Hematopoietic multipotent progenitor cell treated with erythropoietin and hydrocortisone succinate and interleukin-3 and kit ligand, for 8 days (in vitro differentiated cells): ENCODE measurements around the gene MYH14.
"Not testable (repeated sequence)": the region's sequence is repeated elsewhere in the genome, so short reads cannot be mapped to it uniquely, and the experiment has no call there.

Source experiments
- DNase-seq: peaks from one replicate; pipeline ENCODE4 v3.0.0-alpha.2; 2015

MYH14 gene

GRCh38 chr19:50337031-50337430, 133.6 kb downstream of the MYH14 start:
- DNase-seq = not testable (repeated sequence)

DNA sequence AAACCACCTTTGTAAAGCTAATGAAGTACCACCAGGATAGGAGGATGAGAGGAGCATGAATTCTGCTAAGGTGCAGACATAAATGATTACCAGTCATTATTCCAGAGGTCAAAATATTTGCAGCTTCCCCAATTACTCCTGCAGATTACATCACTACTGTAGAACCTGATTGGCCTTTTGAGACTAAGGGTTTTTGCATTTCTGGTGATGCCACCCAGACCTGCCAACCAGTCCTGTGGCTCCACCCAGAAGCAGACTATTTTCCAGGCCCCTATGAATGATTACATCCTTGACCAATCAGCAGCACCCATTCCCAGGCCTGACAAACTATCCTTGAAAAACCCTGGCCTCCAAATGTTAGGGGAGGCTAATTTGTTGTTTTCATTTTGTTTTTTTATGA, 136.9 kb downstream of the MYH14 start:
- no peak for DNase-seq

DNA sequence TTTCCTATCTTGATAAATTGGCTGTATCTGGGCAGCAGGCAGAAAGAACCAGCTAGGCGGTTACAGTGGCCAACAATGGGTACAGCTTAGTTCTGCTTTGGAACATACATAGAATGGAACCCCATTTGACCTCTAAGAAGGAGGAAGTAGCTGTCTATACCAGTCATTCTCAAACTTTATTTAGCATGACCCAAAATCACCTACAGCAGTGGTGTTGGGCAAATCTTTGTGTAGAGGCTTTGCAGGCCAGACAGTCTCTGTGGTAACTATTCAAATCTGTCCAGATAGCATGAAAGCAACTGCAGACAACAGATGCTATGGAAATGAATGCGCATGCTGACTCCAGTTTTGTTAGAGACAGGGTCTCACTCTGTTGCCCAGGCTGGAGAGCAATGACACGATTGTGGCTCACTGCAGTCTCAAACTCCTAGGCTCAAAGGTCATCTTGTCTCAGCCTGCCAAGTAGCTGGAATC, 137.7 kb downstream of the MYH14 start:
- DNase-seq = no peak

- no peak for DNase-seq
These were observed 141.4 kb downstream of the MYH14 start for GRCh38 chr19:50344661-50345318.

- DNase-seq = not testable (repeated sequence)
These were observed 143.7 kb downstream of the MYH14 start for GRCh38 chr19:50347089-50347581.

DNA sequence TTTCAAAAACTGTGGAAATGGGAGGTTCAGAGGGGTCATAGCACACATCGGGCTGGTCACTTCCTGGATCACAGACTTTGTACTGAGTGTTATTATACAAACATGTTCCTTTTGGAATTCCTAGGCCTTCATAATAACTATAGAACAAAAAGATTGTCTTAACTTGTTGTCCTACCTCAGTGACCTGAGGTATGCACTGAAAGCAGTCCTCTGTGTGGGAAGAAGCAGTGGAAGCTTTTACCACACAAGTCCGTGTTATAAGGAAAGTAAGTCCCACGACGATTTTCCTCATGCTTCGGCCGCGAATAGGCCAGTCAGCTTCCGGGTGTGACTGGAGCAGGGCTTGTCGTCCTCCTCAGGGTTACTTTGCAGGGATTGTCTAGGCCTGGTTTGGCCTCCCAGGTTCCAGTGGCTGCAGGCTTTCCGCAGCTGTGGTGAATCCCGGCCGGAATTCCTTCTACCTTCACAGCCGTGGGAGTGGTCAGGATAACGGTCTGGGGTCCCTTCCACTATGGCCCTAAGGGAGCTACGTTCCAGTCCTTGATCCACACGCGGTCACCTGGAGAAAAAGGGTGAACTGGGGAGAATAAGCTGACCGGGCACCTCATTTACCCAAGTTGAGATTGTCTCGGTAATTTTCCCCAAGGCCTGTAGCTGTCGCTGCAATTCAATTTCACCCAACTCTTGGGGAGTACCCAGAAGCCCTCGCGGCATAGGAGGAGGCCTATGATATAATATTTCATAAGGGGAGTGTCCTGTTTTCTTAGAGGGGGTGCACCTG, 146.0 kb downstream of the MYH14 start:
- no peak for DNase-seq

- no peak for DNase-seq
These were observed 148.8 kb downstream of the MYH14 start for GRCh38 chr19:50352242-50352641.

GRCh38 chr19:50353487-50353880, 150.1 kb downstream of the MYH14 start:
- DNase-seq = not testable (repeated sequence)

DNA sequence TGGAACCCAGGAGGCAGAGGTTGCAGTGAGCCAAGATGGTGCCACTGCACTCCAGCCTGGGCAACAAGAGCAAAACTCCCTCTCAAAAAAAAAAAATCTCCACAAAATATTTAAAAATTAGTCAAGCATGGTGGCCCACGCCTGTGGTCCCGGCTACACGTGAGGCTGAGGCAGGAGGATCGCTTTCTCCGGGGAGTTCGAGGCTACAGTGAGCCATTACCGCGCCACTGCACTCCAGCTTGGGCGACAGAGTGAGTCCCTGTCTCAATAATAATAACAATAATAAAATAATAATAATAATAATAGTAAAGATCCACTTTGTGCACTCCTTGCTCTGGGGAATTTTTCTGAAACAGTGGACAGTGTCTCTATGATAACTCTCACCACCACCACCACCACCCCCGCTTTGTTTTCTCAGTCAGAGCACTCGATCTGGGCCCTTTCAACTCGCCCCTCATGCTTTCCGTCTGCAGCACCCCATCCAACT, 153.3 kb downstream of the MYH14 start:
- no peak for DNase-seq

- peak; percentile 74 for DNase-seq
These were observed 154.0 kb downstream of the MYH14 start for GRCh38 chr19:50357178-50358100.

DNA sequence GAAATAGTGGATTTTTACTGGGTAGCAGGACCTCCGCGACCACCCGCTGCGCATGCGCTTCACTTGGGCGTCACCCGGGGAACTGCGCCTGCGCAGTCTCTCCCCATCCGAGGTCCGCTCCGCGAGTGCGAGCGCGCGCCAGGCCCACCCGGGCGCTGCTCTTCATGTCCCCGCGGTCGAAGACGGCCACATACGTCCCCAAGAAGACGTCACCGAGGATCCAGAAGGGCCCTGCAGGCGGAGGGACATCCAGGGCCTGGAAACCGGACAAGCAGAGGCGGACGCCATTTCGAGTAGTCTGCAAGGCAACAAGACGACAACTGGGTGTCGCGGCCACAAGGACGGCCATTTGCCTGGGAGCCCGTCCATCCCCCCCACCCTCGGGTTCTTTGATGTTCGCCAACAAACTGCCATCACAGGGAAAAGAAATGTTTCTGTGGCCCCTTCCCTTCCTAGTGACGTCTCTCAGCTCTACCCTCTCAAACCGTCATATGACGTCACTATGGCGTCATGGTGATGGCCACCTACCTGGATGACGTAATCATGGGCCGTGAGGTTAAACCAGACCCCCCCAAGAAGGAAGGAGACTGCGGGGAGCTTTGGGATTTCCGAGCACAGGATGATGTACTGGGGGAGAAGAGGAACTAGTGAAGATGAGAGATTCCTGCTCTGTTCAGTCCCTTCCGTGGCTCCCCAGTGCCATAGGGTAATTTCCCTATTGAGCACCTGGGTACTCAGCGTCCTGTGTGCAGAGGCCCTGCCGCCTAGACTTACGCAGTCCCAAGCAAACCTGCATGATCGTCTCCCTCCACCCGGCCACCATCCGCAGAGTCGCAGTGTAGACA, 155.3 kb downstream of the MYH14 start:
- peak; percentile 66 for DNase-seq

DNA sequence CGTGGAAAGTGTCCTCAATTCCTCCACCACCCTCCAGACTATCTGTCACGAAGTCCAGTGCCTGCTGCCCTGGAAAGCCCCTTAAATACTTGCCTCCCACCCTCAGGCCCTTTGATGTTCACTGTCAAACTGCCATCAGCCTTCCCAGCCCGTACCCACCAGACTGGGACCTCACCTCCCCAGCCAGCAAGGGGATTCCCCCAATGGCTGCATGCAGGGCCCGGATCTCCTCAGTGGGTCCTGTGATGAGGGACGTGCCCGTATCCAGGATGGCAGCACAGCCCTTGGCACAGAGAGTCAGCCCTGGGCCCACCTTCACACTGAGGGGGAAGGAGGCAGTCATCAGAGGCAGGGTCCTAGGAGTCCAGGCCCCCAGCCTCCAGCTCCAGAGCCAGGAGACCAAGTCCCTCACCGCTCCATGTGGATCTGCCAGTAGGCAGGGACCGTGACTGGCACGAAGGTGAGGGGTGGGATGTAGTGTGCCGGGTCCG, 156.0 kb downstream of the MYH14 start:
- DNase-seq = no peak
